Memory B cell (primary cell): ENCODE data around the gene PLCH1.

Experiments used
- ATAC-seq: fragments of 150-1000 bp; cut with Tn5 transposase; 2 replicates; pipeline ENCODE4 v1.10.0; 2021; ENCODE audit warnings: low read depth, mild to moderate bottlenecking, moderate library complexity
- DNase-seq, 2 donors: peaks; one replicate each; pipeline ENCODE4 v3.0.0; 2022; ENCODE audit warnings: low spot score in 2 of 2
- H3K27ac Mint-ChIP-seq: one replicate; pipeline ENCODE4 v1.8.0; 2022; ENCODE audit warnings: mild to moderate bottlenecking, moderate library complexity, mixed read lengths
- H3K27me3 Mint-ChIP-seq: one replicate; pipeline ENCODE4 v1.8.0; 2022; ENCODE audit warnings: mixed read lengths
- H3K36me3 Mint-ChIP-seq: one replicate; pipeline ENCODE4 v1.8.0; 2022; ENCODE audit warnings: mild to moderate bottlenecking, mixed read lengths
- H3K4me1 Mint-ChIP-seq: one replicate; pipeline ENCODE4 v1.8.0; 2022; ENCODE audit warnings: mixed read lengths
- H3K4me3 Mint-ChIP-seq: one replicate; pipeline ENCODE4 v1.8.0; 2022; ENCODE audit warnings: mild to moderate bottlenecking, moderate library complexity, mixed read lengths
- H3K9me3 Mint-ChIP-seq: one replicate; pipeline ENCODE4 v1.8.0; 2022; ENCODE audit warnings: mixed read lengths

Gene PLCH1

DNA sequence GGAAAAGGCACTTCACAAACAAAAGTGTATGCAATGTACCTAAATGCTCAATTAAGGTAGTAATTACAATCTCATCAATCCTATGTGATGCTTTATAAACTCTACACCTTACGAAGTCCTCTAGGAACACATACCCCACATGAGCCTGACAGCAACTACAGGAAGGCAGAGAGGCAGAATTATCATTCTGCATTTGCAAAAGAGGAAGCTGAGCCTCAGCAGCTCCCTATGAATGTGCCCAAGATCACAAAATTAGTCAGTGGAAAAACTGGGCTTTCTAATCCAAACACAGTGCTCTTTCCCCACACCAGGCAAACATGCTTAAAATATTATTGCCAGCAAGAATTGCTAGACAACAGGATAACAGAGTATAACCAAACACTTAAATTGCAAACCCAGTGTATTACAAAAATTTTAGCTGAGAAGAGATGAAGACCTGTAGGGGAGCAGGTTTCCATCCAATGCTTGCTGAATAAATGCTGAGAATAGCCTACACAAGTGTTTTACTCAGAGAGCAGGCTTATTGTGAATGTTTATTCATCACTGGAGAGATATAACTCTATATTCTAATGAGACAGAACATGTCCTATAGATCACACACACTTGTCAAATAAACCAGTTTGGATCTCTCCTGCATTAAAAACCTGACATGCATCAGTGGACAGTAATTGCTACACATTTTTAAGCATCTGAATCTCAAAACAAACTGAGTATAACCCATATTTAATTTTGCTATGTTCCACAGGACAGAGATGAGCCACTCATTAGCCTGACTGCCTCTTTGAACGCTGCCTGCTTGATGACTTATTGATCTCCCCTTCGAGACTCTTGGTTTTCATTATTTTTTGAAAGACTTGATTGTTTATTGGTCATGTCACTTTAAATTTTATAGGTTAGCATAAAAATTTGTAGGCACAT is 62.2 kb downstream of the PLCH1 start:
- ATAC-seq (no peak), DNase-seq (no peak)
- Mint-ChIP-seq H3K9me3 (no peaks in the 10 kb centered on the region), H3K27ac (no peak overlapping the region), H3K27me3 (peaks cover 2% of the 10 kb centered on the region), H3K4me3 (no peak overlapping the region), H3K4me1 (no peaks in the 10 kb centered on the region), H3K36me3 (no peaks in the 10 kb centered on the region)

DNA sequence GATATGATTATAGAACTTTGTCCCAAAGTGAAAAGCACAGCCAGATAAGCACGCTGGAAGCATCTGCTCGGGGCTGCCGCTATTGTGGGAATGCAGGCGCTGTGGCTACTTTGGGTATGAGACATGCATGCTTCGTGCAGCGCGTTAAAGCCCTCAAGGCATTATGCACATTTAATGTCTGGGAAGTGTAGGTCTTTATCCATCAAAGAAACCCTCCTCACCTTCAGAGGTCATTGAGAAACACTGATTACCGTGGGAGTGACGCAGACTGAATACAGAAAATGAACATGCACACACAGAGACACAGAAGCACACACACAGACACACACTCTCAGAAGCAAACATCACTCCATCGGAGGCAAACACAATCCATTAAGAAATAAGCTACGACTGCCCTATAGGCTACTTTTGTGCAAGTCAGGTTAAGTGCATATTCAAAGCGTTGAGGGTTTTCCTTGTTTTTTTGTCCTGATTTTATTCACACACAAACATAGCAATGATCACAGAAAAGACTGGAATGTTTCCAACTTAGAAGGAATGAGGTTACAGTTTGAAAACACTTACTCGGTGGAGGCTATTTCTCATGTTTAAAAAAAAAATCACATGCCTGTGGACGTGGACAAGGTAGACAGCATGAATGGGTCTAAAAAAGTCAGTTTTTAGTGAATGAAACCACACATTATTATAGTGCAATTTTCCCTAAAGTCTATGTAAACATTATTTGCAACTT is 68.5 kb downstream of the PLCH1 start:
- H3K4me1 Mint-ChIP-seq: no peaks in the 10 kb centered on the region
- no peak overlapping the region for H3K27ac Mint-ChIP-seq
- no peak overlapping the region for H3K4me3 Mint-ChIP-seq
- H3K9me3 Mint-ChIP-seq: no peaks in the 10 kb centered on the region
- no peak for ATAC-seq
- H3K36me3 Mint-ChIP-seq: no peaks in the 10 kb centered on the region
- DNase-seq: no peak
- peaks cover 6% of the 10 kb centered on the region for H3K27me3 Mint-ChIP-seq

DNA sequence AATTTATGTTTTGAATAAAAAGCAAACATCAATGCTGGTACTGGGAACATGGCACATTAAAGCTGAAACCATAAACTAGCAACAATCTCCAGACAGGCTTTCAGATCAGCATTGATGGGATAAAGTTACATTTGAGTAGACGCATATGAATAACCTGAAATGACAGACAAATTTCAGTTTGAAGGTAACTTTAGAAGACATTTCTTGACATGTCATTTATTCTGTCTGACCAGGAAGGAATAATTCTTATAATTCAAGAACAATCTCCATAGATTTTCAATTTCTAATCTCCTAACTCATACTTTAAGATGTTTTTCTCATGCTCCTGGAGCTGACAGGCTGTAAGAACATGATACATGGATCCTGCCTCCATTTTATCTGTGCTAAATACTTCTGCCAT is 69.8 kb downstream of the PLCH1 start:
- H3K4me3 Mint-ChIP-seq: no peak overlapping the region
- no peak for DNase-seq
- no peaks in the 10 kb centered on the region for H3K9me3 Mint-ChIP-seq
- H3K27ac Mint-ChIP-seq: no peak overlapping the region
- peaks cover 7% of the 10 kb centered on the region for H3K27me3 Mint-ChIP-seq
- no peaks in the 10 kb centered on the region for H3K36me3 Mint-ChIP-seq
- H3K4me1 Mint-ChIP-seq: no peaks in the 10 kb centered on the region
- ATAC-seq: no peak

- no peak for ATAC-seq
- Mint-ChIP-seq H3K36me3 (no peaks in the 10 kb centered on the region), H3K27me3 (peaks cover 7% of the 10 kb centered on the region), H3K9me3 (no peaks in the 10 kb centered on the region), H3K4me3 (no peak overlapping the region), H3K27ac (no peak overlapping the region), H3K4me1 (no peaks in the 10 kb centered on the region)
- no peak for DNase-seq
These were observed 71.5 kb downstream of the PLCH1 start for GRCh38 chr3:155673421-155673820.

- Mint-ChIP-seq H3K27me3 (peaks cover 1% of the 10 kb centered on the region), H3K27ac (no peak overlapping the region), H3K36me3 (no peaks in the 10 kb centered on the region), H3K4me3 (no peak overlapping the region), H3K9me3 (no peaks in the 10 kb centered on the region), H3K4me1 (no peaks in the 10 kb centered on the region)
- no peak for ATAC-seq
- no peak for DNase-seq
These were observed 74.5 kb downstream of the PLCH1 start for GRCh38 chr3:155670335-155670734.

DNA sequence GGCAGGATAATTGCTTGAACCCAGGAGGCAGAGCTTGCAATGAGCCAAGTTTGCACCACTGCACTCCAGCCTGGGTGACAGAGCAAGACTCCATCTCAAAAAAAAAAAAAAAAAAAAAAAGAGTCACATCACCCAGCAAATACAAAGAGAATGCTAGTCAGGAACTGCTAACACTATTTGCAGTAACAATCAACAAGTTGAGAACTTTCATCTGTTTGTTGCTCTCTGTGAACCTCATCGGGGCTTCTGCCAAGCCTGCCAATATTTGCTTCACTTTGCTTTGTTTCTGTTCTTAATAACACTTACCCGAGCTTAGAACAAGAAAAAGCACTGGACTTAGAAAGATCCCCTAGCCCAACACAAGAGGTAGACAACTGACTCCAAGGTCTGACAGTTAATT is 76.9 kb downstream of the PLCH1 start:
- Mint-ChIP-seq H3K27ac (no peak overlapping the region), H3K4me3 (no peak overlapping the region), H3K4me1 (no peaks in the 10 kb centered on the region), H3K36me3 (no peaks in the 10 kb centered on the region), H3K27me3 (peaks cover 5% of the 10 kb centered on the region), H3K9me3 (no peaks in the 10 kb centered on the region)
- no peak for ATAC-seq
- no peak for DNase-seq

GRCh38 chr3:155664925-155665695 is 79.8 kb downstream of the PLCH1 start:
- no peaks in the 10 kb centered on the region for H3K36me3 Mint-ChIP-seq
- H3K4me1 Mint-ChIP-seq: no peaks in the 10 kb centered on the region
- H3K27me3 Mint-ChIP-seq: peaks cover 3% of the 10 kb centered on the region
- H3K27ac Mint-ChIP-seq: no peak overlapping the region
- no peaks in the 10 kb centered on the region for H3K9me3 Mint-ChIP-seq
- no peak for DNase-seq
- no peak for ATAC-seq
- no peak overlapping the region for H3K4me3 Mint-ChIP-seq

DNA sequence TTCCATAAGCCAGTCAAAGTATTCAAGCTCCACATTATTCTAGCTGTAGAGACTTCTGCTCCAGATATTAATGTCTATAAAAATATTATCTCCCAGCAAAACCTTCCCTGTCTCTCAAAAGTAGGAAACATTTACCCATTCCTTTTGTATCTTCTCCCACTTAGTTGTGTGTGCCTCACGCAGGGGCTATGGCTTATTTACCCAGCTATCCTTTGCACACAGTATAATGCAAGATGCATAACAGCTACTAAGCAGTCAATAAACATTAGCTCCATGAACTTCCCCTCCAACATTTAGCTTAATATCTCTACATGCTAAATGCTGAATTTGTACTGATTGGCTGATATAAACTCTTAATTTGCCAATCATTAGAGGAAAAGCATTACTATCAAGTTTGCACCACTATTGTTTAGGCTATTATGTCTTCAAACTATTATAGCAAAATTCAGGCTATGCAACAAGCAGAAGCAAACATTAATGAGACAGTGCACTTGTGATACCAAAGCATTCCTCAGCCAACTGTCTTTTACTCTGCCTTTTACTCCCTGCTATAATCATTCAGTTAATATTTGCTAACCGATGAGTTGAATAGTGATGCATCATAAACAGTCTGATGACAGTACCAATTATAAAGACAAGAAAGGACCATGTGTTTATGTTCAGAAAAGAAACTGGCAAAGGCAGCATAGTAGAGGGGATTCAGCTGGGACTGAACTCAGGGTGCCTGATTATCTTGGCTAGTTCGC is 81.2 kb downstream of the PLCH1 start:
- H3K4me1 Mint-ChIP-seq: no peaks in the 10 kb centered on the region
- H3K36me3 Mint-ChIP-seq: no peaks in the 10 kb centered on the region
- H3K4me3 Mint-ChIP-seq: no peak overlapping the region
- H3K9me3 Mint-ChIP-seq: no peaks in the 10 kb centered on the region
- no peak overlapping the region for H3K27ac Mint-ChIP-seq
- H3K27me3 Mint-ChIP-seq: peaks cover 3% of the 10 kb centered on the region
- DNase-seq: no peak
- no peak for ATAC-seq

- Mint-ChIP-seq H3K27me3 (peaks cover 3% of the 10 kb centered on the region), H3K9me3 (no peaks in the 10 kb centered on the region), H3K4me1 (no peaks in the 10 kb centered on the region), H3K27ac (no peak overlapping the region), H3K36me3 (no peaks in the 10 kb centered on the region), H3K4me3 (no peak overlapping the region)
- ATAC-seq: no peak
- no peak for DNase-seq
These were observed 83.1 kb downstream of the PLCH1 start for GRCh38 chr3:155661760-155662159.

GRCh38 chr3:155661042-155661441 is 83.8 kb downstream of the PLCH1 start:
- Mint-ChIP-seq H3K4me1 (no peaks in the 10 kb centered on the region), H3K36me3 (no peaks in the 10 kb centered on the region), H3K27ac (no peak overlapping the region), H3K4me3 (no peak overlapping the region), H3K9me3 (no peaks in the 10 kb centered on the region), H3K27me3 (peaks cover 3% of the 10 kb centered on the region)
- ATAC-seq (no peak), DNase-seq (no peak)

GRCh38 chr3:155658671-155659261 is 86.1 kb downstream of the PLCH1 start:
- ATAC-seq: no peak
- H3K27me3 Mint-ChIP-seq: peaks cover 3% of the 10 kb centered on the region
- no peaks in the 10 kb centered on the region for H3K9me3 Mint-ChIP-seq
- H3K36me3 Mint-ChIP-seq: no peaks in the 10 kb centered on the region
- H3K4me3 Mint-ChIP-seq: no peak overlapping the region
- no peaks in the 10 kb centered on the region for H3K4me1 Mint-ChIP-seq
- no peak overlapping the region for H3K27ac Mint-ChIP-seq
- no peak for DNase-seq

DNA sequence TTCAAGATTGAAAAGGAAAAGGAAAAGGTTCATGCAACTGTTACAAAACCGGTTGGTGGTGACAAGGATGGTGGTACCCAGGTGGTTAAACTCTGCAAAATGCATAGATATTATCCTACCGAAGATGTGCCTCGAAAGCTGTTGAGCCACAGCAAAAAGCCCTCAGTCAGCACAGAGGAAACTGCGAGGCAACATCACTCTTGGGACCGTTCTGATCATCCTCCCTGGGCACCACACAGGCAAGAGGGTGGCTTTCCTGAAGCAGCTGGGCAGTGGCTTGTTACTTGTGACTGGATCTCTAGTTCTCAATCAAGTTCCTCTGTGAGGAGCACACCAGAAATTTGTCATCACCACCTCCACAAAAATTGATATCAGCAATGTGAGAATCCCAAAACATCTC is 86.9 kb downstream of the PLCH1 start:
- no peaks in the 10 kb centered on the region for H3K4me1 Mint-ChIP-seq
- H3K27ac Mint-ChIP-seq: no peak overlapping the region
- H3K27me3 Mint-ChIP-seq: no peaks in the 10 kb centered on the region
- no peaks in the 10 kb centered on the region for H3K36me3 Mint-ChIP-seq
- H3K9me3 Mint-ChIP-seq: no peaks in the 10 kb centered on the region
- no peak for DNase-seq
- no peak for ATAC-seq
- H3K4me3 Mint-ChIP-seq: no peak overlapping the region

- H3K4me3 Mint-ChIP-seq: no peak overlapping the region
- ATAC-seq (no peak), DNase-seq (no peak)
- no peaks in the 10 kb centered on the region for H3K36me3 Mint-ChIP-seq
- no peak overlapping the region for H3K27ac Mint-ChIP-seq
- H3K27me3 Mint-ChIP-seq: no peaks in the 10 kb centered on the region
- no peaks in the 10 kb centered on the region for H3K4me1 Mint-ChIP-seq
- H3K9me3 Mint-ChIP-seq: no peaks in the 10 kb centered on the region
These were observed 87.7 kb downstream of the PLCH1 start for GRCh38 chr3:155657161-155657560.
